Stomach (tissue), 9 donors: ENCODE results near the gene DYNC1I1. TPM values are rescaled to one million over a fixed set of nuclear protein-coding genes. Genes with fewer than 3 reads are reported as not detected.

ENCODE experiments used
- DNase-seq, 2 donors: peaks; one replicate each; pipeline versions ENCODE4 v3.0.0 to v3.0.0-alpha.2; 2013 to 2019
- H3K27ac ChIP-seq, 5 donors: fragments of 200-600 bp in 4 of 5; sonication (generic) in 4 of 5; one replicate each; pipeline ENCODE4 v1.5.1; 2013 to 2019; ENCODE audit warnings: mild to moderate bottlenecking in 1 of 5, moderate library complexity in 1 of 5
- H3K27me3 ChIP-seq, 3 donors: fragments of 200-600 bp; sonication (generic); one replicate each; pipeline ENCODE4 v1.5.1; 2017 to 2019; ENCODE audit warnings: mixed run types in 1 of 3
- H3K36me3 ChIP-seq, 4 donors: fragments of 200-600 bp; sonication (generic); 1 replicate in 3 of 4; 2 replicates in 1 of 4; pipeline ENCODE4 v1.5.1; 2016 to 2019
- H3K4me1 ChIP-seq, 4 donors: fragments of 200-600 bp; sonication (generic); one replicate each; pipeline ENCODE4 v1.5.1; 2016 to 2019
- H3K4me3 ChIP-seq, 4 donors: fragments of 200-600 bp; sonication (generic) in 3 of 4; one replicate each; pipeline ENCODE4 v1.5.1; 2016 to 2019; ENCODE audit warnings: mild to moderate bottlenecking in 1 of 4
- H3K9me3 ChIP-seq, 4 donors: fragments of 200-600 bp; sonication (generic); one replicate each; pipeline ENCODE4 v1.5.1; 2016 to 2019
- CTCF ChIP-seq, 7 experiments: fragments of 450-650 bp in 4 of 7; fragments of 200-600 bp in 3 of 7; sonication (generic) in 3 of 7; IDR thresholded peaks; one replicate each; pipeline ENCODE4 v1.5.1; 2016 to 2019; ENCODE audit warnings: antibody characterized with exemption in 7 of 7, control low read depth in 2 of 7, mild to moderate bottlenecking in 1 of 7
- EP300 ChIP-seq: sonication (generic); formaldehyde crosslinking; IDR thresholded peaks from one replicate; pipeline ENCODE4 v1.6.1; 2017; ENCODE audit warnings: antibody characterized with exemption
- POLR2A ChIP-seq, 4 donors: fragments of 450-650 bp; IDR thresholded peaks; one replicate each; pipeline ENCODE4 v1.6.1; 2016; ENCODE audit warnings: antibody characterized with exemption in 4 of 4, control low read depth in 2 of 4, mild to moderate bottlenecking in 1 of 4, moderate library complexity in 1 of 4
- POLR2AphosphoS5 ChIP-seq, 3 donors: sonication (generic); formaldehyde crosslinking; IDR thresholded peaks; one replicate each; pipeline ENCODE4 v1.6.1; 2016; ENCODE audit warnings: antibody characterized with exemption in 3 of 3
- WGBS, 5 donors: extraction: QIAGEN DNeasy Blood & Tissue Kit in 3 of 5; methylation state at CpG; one replicate each; pipeline versions ENCODE4 v1.1.5 to v1.1.7; 2013 to 2018; 5-methylcytosine and 5-hydroxymethylcytosine counted together
- intact Hi-C: fragments of 100-400 bp; cut with DNase I; formaldehyde crosslinking; loops from one replicate; pipeline ENCODE4 v1.15.1; 2023; ENCODE audit warnings: low total_unique reads
- polyA plus RNA-seq, 3 donors: library from polyadenylated mRNA; stranded (reverse); fragments of 200-250 nt; gene quantifications; one replicate each; pipeline ENCODE4 v1.2.3, GENCODE V29; 2013
- total RNA-seq, 5 donors: library from RNA; depleted of rRNA; stranded (reverse); fragments of >200 nt; gene quantifications; one replicate each; pipeline versions ENCODE4 v1.1.0 to v1.2.3, GENCODE V29; 2014 to 2016
- donor health status: healthy with polysubstance abuse.
- donor health status: Bipolar disorder and iron deficiency.
- donor health status: healthy.

DYNC1I1 gene
- total and polyA plus RNA-seq, 8 donors: 0.93 to 69.4 (median 5.3) TPM

- WGBS, 5 donors: 15 to 47% (median 35%) methylated on average over 1 of the region's 1 CpG
- Histone ChIP-seq H3K4me1 (peaks cover 0 to 11% (median 2%) of the 10 kb centered on the region in 4 donors), H3K36me3 (no peaks in the 10 kb centered on the region), H3K9me3 (no peaks in the 10 kb centered on the region), H3K27ac (peak overlapping the region in 3 of 5 donors; percentile 1 to 15 (median 2)), H3K4me3 (no peak overlapping the region), H3K27me3 (no peaks in the 10 kb centered on the region)
- peak in 1 of 2 donors; percentile 64 for DNase-seq
- intact Hi-C loops: no loop called here
- TF ChIP-seq EP300 (no peak), POLR2AphosphoS5 (IDR thresholded peaks at IDR 0.05) (no peak), POLR2A (IDR thresholded peaks at IDR 0.05) (no peak), CTCF (IDR thresholded peaks at IDR 0.05) (no peak)
Measured at GRCh38 chr7:96067321-96067720, 295.0 kb downstream of the DYNC1I1 start.

GRCh38 chr7:96069401-96069800 is 297.0 kb downstream of the DYNC1I1 start:
- Histone ChIP-seq H3K27me3 (no peaks in the 10 kb centered on the region), H3K4me1 (peaks cover 0 to 11% (median 2%) of the 10 kb centered on the region in 4 donors), H3K27ac (no peak overlapping the region), H3K36me3 (no peaks in the 10 kb centered on the region), H3K4me3 (no peak overlapping the region), H3K9me3 (no peaks in the 10 kb centered on the region)
- intact Hi-C loops: no loop called here
- TF ChIP-seq EP300 (no peak), POLR2A (IDR thresholded peaks at IDR 0.05) (no peak), POLR2AphosphoS5 (IDR thresholded peaks at IDR 0.05) (no peak), CTCF (IDR thresholded peaks at IDR 0.05) (no peak)
- 79 to 90% (median 84%) methylated on average over 3 of the region's 3 CpGs for WGBS, 5 donors
- no peak for DNase-seq

GRCh38 chr7:96074871-96075270 is 302.5 kb downstream of the DYNC1I1 start:
- intact Hi-C loops: loop anchor here (5.0 kb wide), 1 partner anchor 952 kb away; no protein-coding TSS in a partner anchor
- DNase-seq: no peak
- 42 to 68% (median 49%) methylated on average over 1 of the region's 1 CpG for WGBS, 5 donors
- H3K9me3 ChIP-seq: no peaks in the 10 kb centered on the region
- TF ChIP-seq POLR2AphosphoS5 (IDR thresholded peaks at IDR 0.05) (no peak), POLR2A (IDR thresholded peaks at IDR 0.05) (no peak), EP300 (no peak), CTCF (IDR thresholded peaks at IDR 0.05) (no peak)
- H3K27me3 ChIP-seq: peaks cover 0 to 15% (median 0%) of the 10 kb centered on the region in 3 donors
- H3K4me3 ChIP-seq: no peak overlapping the region
- peaks cover 6 to 12% (median 11%) of the 10 kb centered on the region in 4 donors for H3K4me1 ChIP-seq
- no peaks in the 10 kb centered on the region for H3K36me3 ChIP-seq
- no peak overlapping the region for H3K27ac ChIP-seq

GRCh38 chr7:96075510-96076349 is 303.4 kb downstream of the DYNC1I1 start:
- intact Hi-C loops: loop anchor here (5.0 kb wide), 1 partner anchor 952 kb away; no protein-coding TSS in a partner anchor
- peak overlapping the region; percentile 50 to 63 (median 56) for H3K4me3 ChIP-seq
- TF ChIP-seq EP300 (no peak), CTCF (IDR thresholded peaks at IDR 0.05) (peak in 5 of 7 experiments; percentile 66 to 78 (median 68))

More at GRCh38 chr7:96075510-96076349, 303.4 kb downstream of the DYNC1I1 start:
- Histone ChIP-seq H3K27ac (peak overlapping the region in 1 of 5 donors; percentile 39), H3K4me1 (peaks cover 6 to 12% (median 11%) of the 10 kb centered on the region in 4 donors), H3K9me3 (no peaks in the 10 kb centered on the region), H3K27me3 (peaks cover 0 to 15% (median 0%) of the 10 kb centered on the region in 3 donors), H3K36me3 (no peaks in the 10 kb centered on the region)
- WGBS, 5 donors: 1 to 3% (median 1%) methylated on average over 32 to 47 of the region's 47 CpGs
- DNase-seq: peak; percentile 63 to 84
